ENCODE data around the gene MARCHF9.

The MARCHF9 gene

GRCh38 chr12:57751432-57751787, 3.5 kb upstream of the MARCHF9 start:
- Histone ChIP-seq H3K36me3 (peaks cover 50% of the 10 kb centered on the region), H3K27me3 (ENCODE audit: insufficient read depth, low read depth, severe bottlenecking) (no peaks in the 10 kb centered on the region), H3K4me3 (ENCODE audit: low read depth, low read length) (peak overlapping the region; percentile 80), H3K27ac (peak overlapping the region; percentile 97), H3K9me3 (ENCODE audit: severe bottlenecking) (no peaks in the 10 kb centered on the region)
- no peak for TF ChIP-seq CTCF (IDR thresholded peaks at IDR 0.05; ENCODE audit: low read depth, low read length)
- DNase-seq, result no peak

- H3K27ac ChIP-seq, result peak within 1 kb of the TSS; percentile 97
- no peaks in the 10 kb centered on the region for H3K27me3 ChIP-seq (ENCODE audit: insufficient read depth, low read depth, severe bottlenecking)
- DNase-seq, result peak; percentile 100
- H3K4me3 ChIP-seq (ENCODE audit: low read depth, low read length), result peak within 1 kb of the TSS; percentile 80
- no peaks in the 10 kb centered on the region for H3K9me3 ChIP-seq (ENCODE audit: severe bottlenecking)
- H3K36me3 ChIP-seq, result peaks cover 44% of the 10 kb centered on the region
- TF ChIP-seq CTCF (IDR thresholded peaks at IDR 0.05; ENCODE audit: low read depth, low read length), result no peak
Observed at GRCh38 chr12:57751788-57752667, 2.9 kb upstream of the MARCHF9 start, which contains the start of gene CDK4. CDK4 (minus strand) TSS chr12:57752310; CDS start chr12:57751717, 593 bp downstream.

- Histone ChIP-seq H3K36me3 (peaks cover 38% of the 10 kb centered on the region), H3K27ac (peak overlapping the region; percentile 82), H3K4me3 (ENCODE audit: low read depth, low read length) (peak overlapping the region; percentile 52), H3K27me3 (ENCODE audit: insufficient read depth, low read depth, severe bottlenecking) (no peaks in the 10 kb centered on the region), H3K9me3 (ENCODE audit: severe bottlenecking) (no peaks in the 10 kb centered on the region)
- no peak for DNase-seq
- TF ChIP-seq CTCF (IDR thresholded peaks at IDR 0.05; ENCODE audit: low read depth, low read length), result no peak
Observed at GRCh38 chr12:57752668-57753000, 2.3 kb upstream of the MARCHF9 start.

- no peaks in the 10 kb centered on the region for H3K9me3 ChIP-seq (ENCODE audit: severe bottlenecking)
- no peaks in the 10 kb centered on the region for H3K27me3 ChIP-seq (ENCODE audit: insufficient read depth, low read depth, severe bottlenecking)
- DNase-seq, result no peak
- H3K36me3 ChIP-seq, result peaks cover 40% of the 10 kb centered on the region
- H3K4me3 ChIP-seq (ENCODE audit: low read depth, low read length), result no peak overlapping the region; the same call in 1 of the 2 replicates
- TF ChIP-seq CTCF (IDR thresholded peaks at IDR 0.05; ENCODE audit: low read depth, low read length), result no peak
- H3K27ac ChIP-seq, result peak overlapping the region; percentile 50
Observed at GRCh38 chr12:57753756-57754337, 1.1 kb upstream of the MARCHF9 start.

GRCh38 chr12:57755194-57755453, 221 bp downstream of the MARCHF9 start:
- no peak for DNase-seq
- H3K9me3 ChIP-seq (ENCODE audit: severe bottlenecking), result no peaks in the 10 kb centered on the region
- H3K27ac ChIP-seq, result peak overlapping the region; percentile 56; the same call in 1 of the 2 replicates
- H3K27me3 ChIP-seq (ENCODE audit: insufficient read depth, low read depth, severe bottlenecking), result no peaks in the 10 kb centered on the region
- H3K4me3 ChIP-seq (ENCODE audit: low read depth, low read length), result peak overlapping the region; percentile 79
- H3K36me3 ChIP-seq, result peaks cover 39% of the 10 kb centered on the region
- no peak for TF ChIP-seq CTCF (IDR thresholded peaks at IDR 0.05; ENCODE audit: low read depth, low read length)

All from WERI-Rb-1 (cell line).